SH-SY5Y (cell line): ENCODE measurements around the gene AP3B1.

Experiments used
- GATA2 ChIP-seq: IDR thresholded peaks from 2 replicates; pipeline ENCODE4 v1.6.1; 2011; ENCODE audit warnings: mild to moderate bottlenecking, low read depth, low read length
- GATA3 ChIP-seq: IDR thresholded peaks from 2 replicates; pipeline ENCODE4 v1.6.1; 2011; ENCODE audit warnings: low read depth, mild to moderate bottlenecking, low read length, moderate library complexity

Gene AP3B1

DNA sequence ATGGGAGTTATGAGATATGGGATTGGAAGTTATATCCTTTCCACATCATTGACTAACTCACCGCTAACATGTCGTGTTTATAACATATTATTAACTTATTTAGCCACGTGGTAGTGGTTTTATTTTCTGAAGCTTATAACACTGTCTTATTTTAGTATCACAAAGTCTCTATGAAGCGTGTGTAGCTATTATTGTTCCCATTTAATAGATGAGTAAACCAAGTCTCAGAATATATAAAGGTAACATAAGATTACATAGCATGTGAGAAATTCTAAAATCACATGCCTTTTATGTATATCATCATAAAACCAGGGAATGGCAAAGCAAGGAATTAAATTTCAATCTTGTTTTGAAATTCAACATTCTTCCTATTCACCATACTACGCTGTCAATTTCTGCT is 15.3 kb downstream of the AP3B1 start:
- TF ChIP-seq GATA3 (no peak), GATA2 (no peak)

DNA sequence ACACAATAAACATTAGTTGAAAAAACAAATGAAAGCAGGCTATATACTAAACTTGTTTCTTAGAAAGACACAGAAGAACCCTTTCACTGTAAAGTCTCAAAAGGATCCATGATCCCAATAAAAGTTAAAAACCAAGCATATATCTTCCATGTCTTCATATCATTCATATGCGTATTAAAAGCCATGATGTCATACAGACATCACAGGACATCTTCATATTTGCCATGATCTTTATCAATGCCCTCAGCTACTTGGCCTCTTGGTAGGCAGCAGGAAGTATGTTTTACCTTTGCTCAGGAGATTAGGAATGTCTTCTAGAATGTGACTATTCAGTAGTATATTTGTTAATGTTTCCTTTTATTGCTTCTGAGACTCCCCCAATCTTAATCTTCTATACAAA is 16.8 kb downstream of the AP3B1 start:
- TF ChIP-seq GATA2 (no peak), GATA3 (no peak)

DNA sequence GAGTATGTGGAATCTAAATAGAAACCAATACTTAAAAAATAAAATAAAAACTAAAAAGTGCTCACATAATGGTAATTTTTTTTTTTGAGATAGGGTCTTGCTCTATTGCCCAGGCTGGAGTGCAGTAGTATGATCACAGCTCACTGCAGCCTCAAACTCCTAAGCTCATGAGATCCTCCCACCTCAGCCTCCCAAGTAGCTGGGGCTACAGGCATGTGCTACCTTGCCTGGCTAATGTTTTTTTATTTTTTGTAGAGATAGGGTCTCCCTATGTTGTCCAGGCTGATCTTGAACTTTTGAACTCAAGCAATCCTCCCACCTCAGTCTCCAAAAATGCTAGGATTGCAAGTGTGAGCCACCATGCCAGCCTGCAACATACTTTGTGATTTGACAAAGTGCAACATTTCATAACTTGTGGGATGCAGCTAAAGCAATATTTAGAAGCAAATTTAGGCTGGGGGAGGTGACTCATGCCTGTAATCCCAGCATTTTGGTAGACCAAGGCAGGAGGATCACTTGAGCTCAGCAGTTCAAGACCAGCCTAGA is 18.4 kb downstream of the AP3B1 start:
- TF ChIP-seq GATA2 (no peak), GATA3 (no peak)

DNA sequence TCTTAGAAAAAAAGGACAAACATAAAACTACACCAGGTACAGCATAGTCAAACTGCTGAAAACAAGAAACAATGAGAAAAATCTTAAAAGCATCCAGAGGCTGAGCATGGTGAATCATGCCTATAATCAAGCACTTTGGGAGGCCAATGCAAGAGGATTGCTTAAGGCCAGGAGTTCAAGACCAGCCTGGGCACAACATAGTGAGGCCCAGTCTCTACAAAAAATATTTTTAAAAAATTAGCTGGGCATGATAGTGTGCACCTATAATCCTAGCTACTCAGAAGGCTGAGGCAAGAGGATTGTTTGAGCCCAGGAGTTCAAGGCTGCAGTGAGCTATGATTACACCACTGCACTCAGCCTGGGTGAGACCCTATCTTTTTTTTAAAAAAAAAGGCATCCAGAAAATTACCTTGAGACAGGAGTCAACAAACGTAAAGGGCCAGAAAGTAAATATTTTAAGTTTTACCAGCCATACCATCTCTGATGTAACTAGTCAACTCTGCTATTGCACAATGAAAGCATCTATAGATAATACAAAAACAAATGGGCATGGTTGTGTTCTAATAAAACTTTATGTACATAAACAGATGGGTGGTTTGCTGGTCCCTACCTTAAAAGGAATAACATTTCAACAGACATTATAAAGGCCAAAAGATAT is 19.8 kb downstream of the AP3B1 start:
- TF ChIP-seq GATA2, result no peak
- TF ChIP-seq GATA3, result no peak

DNA sequence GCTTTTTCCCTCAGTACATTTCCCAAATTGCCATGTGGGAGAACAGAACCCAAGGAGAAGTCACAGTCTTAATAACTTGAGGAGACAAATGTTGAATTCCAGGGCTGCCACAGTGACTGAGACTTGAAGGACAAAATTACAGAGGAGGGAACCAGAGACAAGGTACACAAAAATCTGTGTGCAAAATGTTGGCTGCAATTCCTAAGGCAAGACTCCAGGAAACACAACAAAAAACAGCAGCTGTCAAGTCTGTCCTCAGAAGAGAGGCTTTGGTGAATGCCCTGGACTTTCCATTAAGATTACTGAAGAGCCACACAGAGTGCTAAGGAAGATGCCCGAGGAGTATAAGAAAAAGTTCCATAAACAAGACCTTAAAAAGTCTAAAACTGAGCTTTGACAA is 21.1 kb downstream of the AP3B1 start:
- no peak for TF ChIP-seq GATA2
- no peak for TF ChIP-seq GATA3

DNA sequence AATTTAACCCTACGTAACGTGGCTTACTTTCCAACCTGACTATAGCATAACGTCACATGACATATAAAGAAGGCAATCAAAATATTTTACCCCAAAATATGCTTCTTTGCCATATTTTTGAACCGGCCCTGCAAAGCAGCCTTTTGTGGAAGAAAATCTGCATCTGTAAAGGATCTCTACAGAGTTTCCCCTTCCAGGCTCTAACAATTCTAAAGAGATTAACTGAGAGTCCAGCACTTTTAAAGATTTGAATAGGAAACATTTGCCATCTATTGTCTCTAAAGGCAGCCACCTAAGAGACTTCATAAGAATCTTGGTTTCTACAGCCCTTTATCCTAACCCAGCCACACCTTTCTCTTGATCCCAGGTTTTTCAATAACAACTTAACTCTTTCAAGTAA is 22.7 kb downstream of the AP3B1 start:
- TF ChIP-seq GATA3 (no peak), GATA2 (no peak)

DNA sequence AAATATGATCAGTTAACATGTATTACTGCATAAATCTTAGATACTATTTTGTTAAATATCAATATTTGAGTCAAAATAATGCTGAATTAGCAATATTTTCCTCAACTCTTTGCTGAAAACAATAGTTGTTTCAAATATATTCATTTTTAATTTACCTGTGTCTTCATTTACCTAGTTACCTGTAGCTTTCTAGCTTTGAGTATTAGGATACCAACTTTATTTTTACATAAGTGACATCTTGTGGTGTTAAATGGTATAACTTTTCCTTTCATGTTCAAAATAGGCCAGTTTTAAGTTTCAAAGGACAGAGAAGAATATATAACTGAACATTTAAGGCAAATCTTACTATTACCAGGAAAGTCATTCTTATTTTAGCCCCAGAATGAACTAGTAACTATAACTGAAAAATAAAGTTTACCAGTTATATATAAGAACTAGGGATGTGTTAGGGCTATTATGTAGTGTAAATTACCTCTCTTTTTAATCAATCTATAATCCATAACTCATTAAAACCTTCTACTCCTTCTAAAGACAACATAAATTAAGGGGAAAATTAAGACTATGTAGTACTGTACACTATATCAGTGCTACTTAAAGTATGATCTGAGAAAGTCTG is 25.3 kb downstream of the AP3B1 start:
- TF ChIP-seq GATA3, result no peak
- no peak for TF ChIP-seq GATA2

DNA sequence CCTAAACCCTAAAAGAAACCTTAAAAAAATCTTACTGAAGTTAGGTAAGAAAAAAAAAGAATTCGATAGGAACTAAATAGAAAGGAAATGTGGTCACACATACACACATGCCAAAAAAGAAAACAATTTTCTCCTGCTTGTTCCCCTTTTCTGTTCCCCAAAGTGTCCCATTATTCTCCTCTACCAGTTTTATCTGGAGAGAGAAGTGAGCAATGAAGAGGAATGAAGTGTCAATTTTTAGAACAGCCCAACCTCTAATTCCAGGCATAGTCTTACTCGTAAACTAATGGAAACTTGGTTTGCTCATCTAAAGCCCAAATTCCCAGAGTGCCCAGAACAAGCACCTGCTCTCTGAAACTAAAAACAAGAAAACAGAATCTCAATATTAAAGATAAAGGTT is 26.1 kb downstream of the AP3B1 start:
- no peak for TF ChIP-seq GATA2
- no peak for TF ChIP-seq GATA3

DNA sequence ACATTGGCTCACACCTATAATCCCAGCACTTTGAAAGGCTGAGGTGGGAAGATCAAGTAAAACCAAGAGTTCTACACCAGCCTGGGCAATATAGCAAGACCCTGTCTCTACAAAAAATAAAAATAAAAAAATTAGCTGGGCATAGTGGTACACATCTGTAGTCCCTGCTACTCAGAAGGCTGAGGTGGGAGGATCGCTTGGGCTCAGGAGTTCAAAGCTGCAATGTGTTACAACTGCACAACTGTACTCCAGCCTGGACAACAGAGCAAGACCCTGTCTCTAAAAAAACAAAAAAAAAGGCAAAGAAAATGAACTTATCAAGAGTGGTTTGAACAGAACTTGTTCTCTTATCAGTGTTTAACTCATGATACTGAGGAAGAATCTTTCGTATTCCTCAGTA is 29.3 kb downstream of the AP3B1 start:
- TF ChIP-seq GATA2, result no peak
- no peak for TF ChIP-seq GATA3

DNA sequence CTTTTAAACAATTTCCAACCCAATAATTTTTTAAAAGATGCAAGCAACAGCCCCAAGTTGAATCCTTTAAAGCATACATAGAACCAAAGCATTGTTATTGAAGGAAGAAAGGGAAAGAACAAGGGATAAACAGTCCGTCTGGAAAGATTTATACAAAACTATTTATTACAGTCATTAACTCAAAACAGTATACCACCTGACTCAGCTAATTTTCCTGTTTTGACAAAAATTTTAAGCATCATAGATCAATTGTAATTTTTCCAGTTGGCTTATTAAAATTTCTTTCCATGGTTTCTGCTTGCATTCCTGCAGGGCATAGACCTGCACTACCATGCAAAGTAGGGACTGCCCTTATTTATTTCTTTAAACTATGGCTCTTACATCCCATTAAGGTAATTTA is 29.9 kb downstream of the AP3B1 start:
- TF ChIP-seq GATA2 (no peak), GATA3 (no peak)

DNA sequence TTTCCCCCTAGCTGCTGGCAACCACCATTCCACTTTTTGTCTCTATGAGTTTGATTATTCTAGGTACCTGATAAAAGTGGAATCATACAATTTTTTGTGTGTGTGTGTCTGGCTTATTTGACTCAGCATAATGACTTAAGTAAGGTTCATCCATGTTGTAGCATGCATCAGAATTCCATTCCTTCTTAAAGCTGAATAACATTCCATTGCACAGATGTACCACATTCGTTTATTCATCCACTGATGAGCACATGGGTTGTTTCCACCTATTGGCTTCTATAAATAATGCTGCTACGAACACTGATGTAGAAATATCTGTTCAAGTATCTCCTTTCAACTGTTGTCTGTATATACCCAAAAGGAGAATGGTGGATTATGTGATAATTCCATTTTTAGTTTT is 33.7 kb downstream of the AP3B1 start:
- TF ChIP-seq GATA3 (no peak), GATA2 (no peak)

DNA sequence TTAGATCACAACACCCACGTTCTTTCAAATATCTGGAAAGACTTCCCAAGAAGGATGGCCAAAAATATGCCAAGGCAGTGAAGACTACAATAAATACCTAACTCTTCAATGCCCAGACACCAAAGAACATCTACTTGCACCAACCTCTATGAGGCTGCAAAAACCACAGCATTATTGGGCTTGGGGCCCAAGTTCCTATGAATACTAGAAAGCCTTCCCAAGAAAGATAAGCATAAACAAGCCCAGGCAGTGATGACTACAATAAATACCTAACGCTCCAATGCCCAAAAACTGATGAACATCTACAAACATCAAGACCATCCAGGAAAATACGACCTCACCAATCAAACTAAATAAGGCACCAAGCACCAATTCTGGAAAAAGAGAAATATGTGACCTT is 41.3 kb downstream of the AP3B1 start:
- TF ChIP-seq GATA3 (no peak), GATA2 (no peak)

DNA sequence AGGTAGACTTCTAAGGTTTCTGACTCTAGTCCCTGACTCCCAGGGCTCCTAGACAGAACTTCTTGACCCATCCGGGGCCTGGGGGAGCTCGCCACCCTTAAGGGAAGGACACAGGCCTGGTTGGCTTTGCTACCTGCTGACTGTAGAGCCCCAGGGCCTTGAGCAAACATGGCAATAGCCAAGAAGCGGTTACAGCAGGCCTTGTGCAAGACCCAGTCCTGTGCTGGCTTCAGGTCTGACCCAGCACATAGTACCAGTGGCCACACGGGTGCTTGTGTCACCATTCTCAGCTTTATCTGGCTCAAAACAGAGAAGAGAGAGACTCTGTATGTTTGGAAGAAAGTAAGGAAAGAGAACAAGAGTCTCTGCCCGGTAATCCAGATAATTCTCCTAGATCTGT is 41.8 kb downstream of the AP3B1 start:
- TF ChIP-seq GATA3, result no peak
- no peak for TF ChIP-seq GATA2

DNA sequence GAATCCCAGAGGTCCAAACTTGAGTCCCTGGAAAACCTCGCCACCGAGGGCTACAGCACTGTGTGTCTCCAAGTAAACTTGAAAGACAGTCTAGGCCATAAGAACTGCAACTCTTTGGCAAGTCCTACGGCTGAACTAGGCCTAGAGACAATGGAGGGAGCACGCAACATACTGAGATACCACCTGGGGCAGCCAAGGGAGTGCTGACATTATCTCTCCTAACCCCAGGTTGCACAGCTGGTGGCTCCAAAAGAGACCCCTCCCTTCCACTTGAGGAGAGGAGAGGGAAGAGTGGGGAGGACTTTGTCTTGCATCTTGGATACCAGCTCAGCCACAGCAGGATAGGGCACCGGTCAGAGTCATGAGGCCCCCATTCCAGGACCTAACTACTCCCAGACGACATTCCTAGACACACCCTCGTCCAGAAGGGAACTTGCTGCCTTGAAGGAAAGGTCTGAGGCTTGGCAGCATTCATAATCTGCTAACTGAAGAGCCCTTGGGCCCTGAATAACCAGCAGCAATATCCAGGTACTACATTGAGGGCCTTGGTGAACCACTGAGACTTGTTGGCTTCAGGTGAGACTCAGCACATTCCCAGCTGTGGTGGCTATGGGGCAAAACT is 42.7 kb downstream of the AP3B1 start:
- no peak for TF ChIP-seq GATA2
- TF ChIP-seq GATA3, result no peak

DNA sequence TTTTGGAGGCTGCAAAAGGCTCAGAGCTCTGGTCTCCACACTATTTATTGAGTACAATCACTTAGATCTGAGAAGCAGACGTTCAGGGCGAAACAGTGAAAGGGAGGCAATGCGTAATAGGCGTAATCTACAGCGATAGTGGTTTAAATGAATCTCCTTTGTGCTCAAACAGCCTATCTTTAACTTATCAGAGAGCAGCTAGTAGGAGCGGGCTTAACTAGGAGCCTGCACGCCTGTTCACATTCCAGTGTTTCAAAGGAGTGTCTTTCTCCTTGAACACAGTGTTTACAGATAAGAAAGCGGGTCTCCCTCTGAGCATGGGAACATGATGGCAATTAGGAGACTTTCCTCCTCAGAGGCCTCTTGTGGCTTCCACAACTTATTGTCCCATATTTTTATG is 49.4 kb downstream of the AP3B1 start:
- TF ChIP-seq GATA3, result no peak
- TF ChIP-seq GATA2, result no peak

DNA sequence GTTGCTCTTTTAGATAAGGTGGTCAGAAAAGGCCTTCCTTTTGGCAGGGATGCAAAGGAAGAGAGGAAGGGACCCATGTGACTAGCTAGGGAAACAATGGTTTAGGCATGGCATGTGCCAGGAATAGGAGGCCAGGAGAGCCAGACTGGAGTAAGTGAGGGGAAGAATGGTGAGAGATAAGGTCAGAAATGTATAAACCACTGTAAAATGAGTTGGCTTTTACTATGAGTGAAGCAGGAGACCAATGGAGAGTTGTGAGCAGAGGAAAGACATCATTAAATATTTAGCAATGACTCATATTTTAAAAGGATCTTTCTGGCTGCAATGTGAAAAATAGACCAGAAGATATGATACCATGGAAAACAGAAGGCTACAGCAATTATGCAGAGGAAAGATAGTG is 50.9 kb downstream of the AP3B1 start:
- TF ChIP-seq GATA3 (no peak), GATA2 (no peak)
